WTC11 (cell line): Measurements from ENCODE around the gene CASKIN2. TPM values are rescaled to one million over a fixed set of nuclear protein-coding genes. Genes with fewer than 3 reads are reported as not detected.

Experiments used
- ATF2 ChIP-seq: sonication (generic); formaldehyde crosslinking; IDR thresholded peaks from 2 replicates; pipeline ENCODE4 v1.8.1; 2022; ENCODE audit warnings: low read depth, missing genetic modification reagents, borderline replicate concordance
- ATF6 ChIP-seq: sonication (generic); formaldehyde crosslinking; IDR thresholded peaks from 2 replicates; pipeline ENCODE4 v1.8.1; 2023; ENCODE audit warnings: mild to moderate bottlenecking, missing genetic modification reagents
- CBFB ChIP-seq: sonication (generic); formaldehyde crosslinking; IDR thresholded peaks from 2 replicates; pipeline ENCODE4 v1.8.1; 2022; ENCODE audit warnings: mild to moderate bottlenecking, low read depth, missing genetic modification reagents
- CTCF ChIP-seq: fragments of 200-600 bp; IDR thresholded peaks from 2 replicates; pipeline ENCODE4 v1.8.0; 2022; ENCODE audit warnings: antibody characterized with exemption
- E2F5 ChIP-seq: sonication (generic); formaldehyde crosslinking; IDR thresholded peaks from 2 replicates; pipeline ENCODE4 v1.8.1; 2022; ENCODE audit warnings: mild to moderate bottlenecking, moderate library complexity, missing genetic modification reagents
- ELF4 ChIP-seq: sonication (generic); formaldehyde crosslinking; IDR thresholded peaks from 2 replicates; pipeline ENCODE4 v1.8.1; 2022; ENCODE audit warnings: low read depth, mild to moderate bottlenecking, moderate library complexity, missing genetic modification reagents
- ERG ChIP-seq: fragments of 250-450 bp; sonication (Bioruptor Pico); IDR thresholded peaks from 2 replicates; pipeline ENCODE4 v1.8.0; 2021; ENCODE audit warnings: mild to moderate bottlenecking
- ESRRA ChIP-seq: sonication (generic); formaldehyde crosslinking; IDR thresholded peaks from 2 replicates; pipeline ENCODE4 v1.8.1; 2022; ENCODE audit warnings: mild to moderate bottlenecking, missing genetic modification reagents, borderline replicate concordance
- GTF2I ChIP-seq: fragments of 250-450 bp; sonication (Bioruptor Pico); conservative IDR thresholded peaks from 2 replicates; pipeline ENCODE4 v1.4.0; 2021; ENCODE audit warnings: mild to moderate bottlenecking
- HMGXB4 ChIP-seq: sonication (generic); formaldehyde crosslinking; IDR thresholded peaks from 2 replicates; pipeline ENCODE4 v1.8.1; 2023; ENCODE audit warnings: mild to moderate bottlenecking, moderate library complexity, missing genetic modification reagents
- IRF1 ChIP-seq: sonication (generic); formaldehyde crosslinking; IDR thresholded peaks from 2 replicates; pipeline ENCODE4 v1.8.0; 2023; ENCODE audit warnings: missing genetic modification reagents
- MLX ChIP-seq: sonication (generic); formaldehyde crosslinking; IDR thresholded peaks from 2 replicates; pipeline ENCODE4 v1.8.1; 2023; ENCODE audit warnings: mild to moderate bottlenecking, missing genetic modification reagents, moderate library complexity
- OVOL2 ChIP-seq: fragments of 250-450 bp; sonication (Bioruptor Pico); IDR thresholded peaks from 2 replicates; pipeline ENCODE4 v1.9.0; 2021; ENCODE audit warnings: mild to moderate bottlenecking, borderline replicate concordance
- SMAD4 ChIP-seq: sonication (generic); formaldehyde crosslinking; IDR thresholded peaks from 2 replicates; pipeline ENCODE4 v1.8.0; 2022; ENCODE audit warnings: mild to moderate bottlenecking, missing genetic modification reagents
- TEAD1 ChIP-seq: sonication (generic); formaldehyde crosslinking; IDR thresholded peaks from 2 replicates; pipeline ENCODE4 v1.8.0; 2022; ENCODE audit warnings: mild to moderate bottlenecking, missing genetic modification reagents
- USF1 ChIP-seq: sonication (generic); formaldehyde crosslinking; IDR thresholded peaks from 2 replicates; pipeline ENCODE4 v1.8.0; 2022; ENCODE audit warnings: mild to moderate bottlenecking, missing genetic modification reagents
- ZBTB21 ChIP-seq: sonication (generic); formaldehyde crosslinking; IDR thresholded peaks from 2 replicates; pipeline ENCODE4 v1.8.1; 2023; ENCODE audit warnings: mild to moderate bottlenecking, missing genetic modification reagents, borderline replicate concordance
- ZNF121 ChIP-seq: sonication (generic); formaldehyde crosslinking; IDR thresholded peaks from 2 replicates; pipeline ENCODE4 v1.8.0; 2023; ENCODE audit warnings: missing genetic modification reagents
- ZNF138 ChIP-seq: sonication (generic); formaldehyde crosslinking; conservative IDR thresholded peaks from 2 replicates; pipeline ENCODE4 v1.8.1; 2022; ENCODE audit warnings: mild to moderate bottlenecking, moderate library complexity, missing genetic modification reagents
- ZNF532 ChIP-seq: fragments of 250-450 bp; sonication (Bioruptor Pico); IDR thresholded peaks from 2 replicates; pipeline ENCODE4 v1.9.0; 2021; ENCODE audit warnings: mild to moderate bottlenecking, borderline replicate concordance
- total RNA-seq: library from RNA; stranded (reverse); gene quantifications from 3 replicates; pipeline ENCODE4 v1.2.3, GENCODE V29; 2021

CASKIN2 gene
- total RNA-seq, 1 experiment from 2014 or later, result 31.9 TPM

- no peak; the same call in 1 of the 2 replicates for TF ChIP-seq CBFB (CRISPR knock-in tag)
- TF ChIP-seq GTF2I (CRISPR knock-in tag), result no peak
- TF ChIP-seq MLX, result no peak
- TF ChIP-seq ERG (CRISPR knock-in tag), result no peak
- no peak for TF ChIP-seq ATF2
- TF ChIP-seq SMAD4 (CRISPR knock-in tag), result no peak
- TF ChIP-seq CTCF, result no peak; the same call in 1 of the 2 replicates
- 0 out of 2 replicates have a peak, but pooled peaks have one; percentile 42 for TF ChIP-seq ZBTB21
- TF ChIP-seq ZNF138 (CRISPR knock-in tag), result no peak
- peak; percentile 80 for TF ChIP-seq TEAD1 (CRISPR knock-in tag)
- TF ChIP-seq OVOL2 (CRISPR knock-in tag), result no peak
- no peak for TF ChIP-seq ATF6
- 0 out of 2 replicates have a peak, but pooled peaks have one; percentile 29 for TF ChIP-seq ESRRA (CRISPR knock-in tag)
- TF ChIP-seq HMGXB4 (CRISPR knock-in tag), result peak; percentile 79
- TF ChIP-seq ZNF532 (CRISPR knock-in tag), result no peak
- peak; percentile 62 for TF ChIP-seq E2F5 (CRISPR knock-in tag)
- peak; percentile 47; the same call in 1 of the 2 replicates for TF ChIP-seq USF1 (CRISPR knock-in tag)
- TF ChIP-seq ELF4 (CRISPR knock-in tag), result no peak; the same call in 1 of the 2 replicates
- TF ChIP-seq IRF1, result no peak
- TF ChIP-seq ZNF121 (CRISPR knock-in tag), result no peak
Observed at GRCh38 chr17:75524970-75525805, 9.9 kb upstream of the CASKIN2 start, which contains the start of gene LLGL2 (continued).
